HL-60 (cell line): Measurements from ENCODE around the gene CEACAM3.
A peak's percentile ranks its signal among the peaks of the same experiment; 100 is the strongest.

Source experiments
- CTCF ChIP-seq: IDR thresholded peaks from one replicate; pipeline ENCODE4 v1.5.1; 2011; ENCODE audit warnings: low read length, control low read depth, inconsistent platforms; ENCODE audit not compliant: insufficient read depth
- GABPA ChIP-seq: IDR thresholded peaks from 2 replicates; pipeline ENCODE4 v1.6.1; 2012; ENCODE audit warnings: low read depth
- POLR2AphosphoS5 ChIP-seq: IDR thresholded peaks from 2 replicates; pipeline ENCODE4 v1.6.1; 2012; ENCODE audit warnings: low read depth
- REST ChIP-seq: IDR thresholded peaks from 2 replicates; pipeline ENCODE4 v1.6.1; 2012; ENCODE audit warnings: low read depth; ENCODE audit not compliant: insufficient replicate concordance

GRCh38 chr19:41811036-41811435 lies 14.6 kb downstream of the CEACAM3 start:
- TF ChIP-seq CTCF (no peak), POLR2AphosphoS5 (peak; percentile 47; the same call in 1 of the 2 replicates), GABPA (no peak), REST (no peak)
